AG08396 (cell line): ENCODE data around the gene PDE11A.
"Not testable (repeated sequence)": the region's sequence is repeated elsewhere in the genome, so short reads cannot be mapped to it uniquely, and the experiment has no call there.

ENCODE experiments used
- DNase-seq: peaks from one replicate; pipeline ENCODE4 v3.0.0; 2012; ENCODE audit warnings: low spot score, mixed read lengths

The PDE11A gene

GRCh38 chr2:178072383-178073301, at the start of gene PDE11A:
TSS of gene PDE11A (minus strand) at chr2:178072777. CDS start at chr2:178072437, 340 bp downstream.
- DNase-seq, result peak; percentile 83

- DNase-seq, result no peak
Observed at GRCh38 chr2:178119179-178119922, 46.8 kb upstream of the PDE11A start.

GRCh38 chr2:178117725-178118124, 45.1 kb upstream of the PDE11A start:
- no peak for DNase-seq

DNA sequence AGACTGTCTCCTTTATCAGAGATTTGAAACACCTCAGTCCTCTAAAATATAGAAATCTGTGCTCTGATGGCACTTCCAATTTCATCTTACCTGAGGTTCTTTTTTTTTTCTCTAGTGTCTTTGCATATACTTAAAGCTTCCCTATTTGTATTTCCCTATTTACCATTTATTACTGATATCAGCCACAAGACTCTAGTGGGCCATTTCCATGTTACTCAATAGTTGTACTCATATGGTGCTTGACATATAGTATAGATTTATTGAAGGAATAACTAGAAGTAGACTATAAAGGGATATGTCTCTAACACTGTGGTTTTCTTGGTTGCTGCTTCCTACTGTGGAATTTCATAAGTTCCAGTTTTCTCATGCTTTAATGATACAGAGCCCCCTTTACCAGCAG, 42.7 kb upstream of the PDE11A start:
- DNase-seq, result no peak

DNA sequence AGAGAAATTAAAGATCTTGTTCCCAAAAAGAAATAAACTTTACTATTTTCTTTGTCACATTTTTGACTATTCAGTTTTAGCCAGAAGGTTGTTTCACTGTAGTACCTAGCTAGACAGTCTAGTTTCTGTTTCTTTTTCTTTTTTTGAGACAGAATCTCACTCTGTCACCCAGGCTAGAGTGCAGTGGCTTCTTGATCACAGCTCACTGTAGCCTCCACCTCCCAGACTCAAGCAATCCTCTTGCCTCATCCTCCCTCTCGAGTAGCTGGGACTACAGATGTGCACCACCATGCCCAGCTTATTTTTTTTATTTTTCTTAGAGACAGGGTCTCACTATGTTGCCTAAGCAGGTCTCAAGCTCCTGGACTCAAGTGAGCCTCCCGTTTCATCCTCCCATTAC, 41.9 kb upstream of the PDE11A start:
- no peak for DNase-seq

GRCh38 chr2:178112202-178113152, 39.9 kb upstream of the PDE11A start, which contains the start of gene RBM45:
TSS of gene RBM45 (plus strand) at chr2:178112437. CDS start at chr2:178112547, 110 bp downstream.
- peak; percentile 94 for DNase-seq

GRCh38 chr2:178111743-178112142, 39.2 kb upstream of the PDE11A start:
- no peak for DNase-seq

DNA sequence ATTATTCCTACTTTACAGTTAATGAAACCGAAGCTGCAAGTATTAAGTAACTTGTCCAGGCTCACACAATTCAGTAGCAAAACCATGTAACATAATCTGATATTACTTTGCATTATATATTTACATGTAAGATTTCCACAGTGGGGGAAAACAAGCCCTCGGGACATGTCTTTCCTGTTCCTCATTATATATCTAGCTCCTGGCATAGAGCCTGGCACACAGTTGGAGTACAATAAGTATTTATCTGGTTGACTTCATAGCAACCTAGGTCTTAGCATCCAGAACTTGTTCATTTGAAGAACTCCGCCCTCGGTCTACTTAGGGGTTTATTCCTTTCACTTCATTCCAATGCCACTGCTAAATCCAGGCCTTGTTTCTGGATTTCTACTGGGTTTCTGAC, 38.1 kb upstream of the PDE11A start:
- DNase-seq, result no peak

DNA sequence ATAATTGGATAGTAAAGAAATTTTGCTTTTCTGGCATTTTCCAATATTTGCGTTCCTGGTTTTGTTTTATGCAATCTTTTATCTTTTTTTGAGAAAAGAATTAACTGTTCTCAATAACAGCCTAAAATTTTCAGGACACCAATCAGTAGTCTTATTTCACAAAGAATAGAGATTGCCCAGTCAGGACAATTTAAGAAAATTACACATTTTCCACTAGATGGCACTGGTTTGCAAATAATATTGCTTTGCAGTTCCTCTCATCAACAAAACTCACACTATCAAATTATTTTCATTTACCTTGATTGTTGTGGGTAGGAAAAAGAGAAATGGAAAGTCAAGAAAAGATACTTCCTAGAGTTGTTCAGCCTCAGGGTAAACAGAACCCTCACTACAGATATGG, 37.2 kb upstream of the PDE11A start:
- peak; percentile 65 for DNase-seq

DNA sequence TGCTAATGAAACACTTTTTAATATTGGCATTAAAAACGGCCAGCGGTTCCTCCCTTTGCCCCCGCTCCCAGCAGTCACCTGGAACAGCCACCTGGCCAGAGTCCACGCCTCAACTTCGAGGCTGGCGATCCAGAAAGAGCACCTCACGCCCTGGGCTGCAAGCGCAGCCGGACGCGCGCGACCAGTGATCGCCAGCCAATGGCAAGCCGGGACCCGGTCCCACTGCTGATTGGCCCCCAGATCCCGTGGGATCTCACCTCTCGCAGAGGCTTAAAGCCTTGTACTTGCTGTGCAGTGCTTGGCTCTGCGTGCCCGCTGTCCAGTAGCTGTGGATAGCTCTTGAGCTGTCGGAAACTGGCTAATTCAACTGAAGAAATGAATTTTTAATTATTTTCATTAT, 35.6 kb upstream of the PDE11A start:
- no peak for DNase-seq

DNA sequence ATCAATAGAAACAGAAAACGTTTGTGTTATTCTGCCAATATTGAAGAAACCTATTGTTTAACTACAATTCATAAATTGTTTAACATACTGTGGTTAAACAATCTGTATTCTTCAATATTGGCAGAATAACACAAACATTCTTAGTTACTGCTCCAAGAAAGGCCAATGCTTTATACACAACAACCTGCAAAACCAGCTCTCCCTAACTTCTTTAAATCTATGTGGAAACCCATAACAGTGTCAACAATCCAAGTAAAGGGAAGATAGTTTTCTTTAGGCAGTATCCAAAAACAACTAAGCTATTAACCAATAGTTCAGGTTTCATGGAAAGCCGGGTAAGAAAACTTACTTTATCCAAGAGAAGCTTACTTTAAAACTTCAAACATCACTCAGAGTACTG, 33.5 kb upstream of the PDE11A start:
- no peak for DNase-seq

DNA sequence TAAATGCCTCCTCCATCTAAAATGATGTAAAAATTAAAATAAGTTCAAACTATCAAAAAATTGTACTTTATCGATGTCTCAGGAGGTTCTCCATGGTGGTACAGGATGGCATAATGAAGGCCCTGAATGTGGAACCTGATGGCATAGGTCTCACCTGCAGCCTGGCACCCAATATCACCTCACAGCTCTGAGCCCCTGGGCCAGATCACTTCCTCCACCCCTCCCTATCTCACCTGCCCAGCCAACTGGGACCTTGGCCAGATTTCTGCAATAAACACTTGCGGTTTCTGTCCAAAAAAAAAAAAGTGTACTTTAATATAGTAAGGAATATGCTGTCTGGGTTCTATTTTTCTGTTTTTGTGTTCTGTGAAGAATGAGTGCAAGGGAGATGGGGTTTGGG, 33.0 kb upstream of the PDE11A start:
- DNase-seq, result no peak

- peak; percentile 23 for DNase-seq
Observed at GRCh38 chr2:178101321-178102079, 28.9 kb upstream of the PDE11A start.

GRCh38 chr2:178093471-178093870, 20.9 kb upstream of the PDE11A start:
- DNase-seq, result no peak

DNA sequence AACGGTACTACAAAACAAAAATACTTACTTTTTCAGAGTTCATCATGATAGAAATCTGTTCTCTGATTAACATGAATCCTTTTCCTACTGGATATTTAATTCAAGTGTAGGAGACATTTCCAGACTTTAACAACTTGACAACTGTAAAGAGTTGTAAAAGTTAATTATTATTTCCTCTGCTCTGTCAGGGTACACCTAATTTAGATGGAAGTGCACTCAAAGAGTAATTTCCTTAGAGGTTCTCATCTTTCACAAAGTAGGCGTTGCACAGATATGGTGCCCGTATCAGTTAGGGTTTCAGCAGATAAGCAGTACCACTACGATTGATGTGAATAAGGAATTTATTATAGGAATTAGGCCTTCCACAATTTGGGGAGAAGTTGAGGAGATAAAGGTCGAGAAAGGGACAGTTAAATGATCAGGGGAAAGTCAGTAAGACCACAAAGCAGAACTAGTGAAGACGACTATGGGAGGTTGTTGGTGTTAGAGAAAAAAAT, 16.2 kb upstream of the PDE11A start:
- DNase-seq, result no peak

GRCh38 chr2:178084273-178084672, 11.7 kb upstream of the PDE11A start:
- no peak for DNase-seq

GRCh38 chr2:178082408-178083045, 9.9 kb upstream of the PDE11A start:
- no peak for DNase-seq

- DNase-seq, result not testable (repeated sequence)
Observed at GRCh38 chr2:178079279-178079678, 6.7 kb upstream of the PDE11A start.

- no peak for DNase-seq
Observed at GRCh38 chr2:178076130-178076529, 3.6 kb upstream of the PDE11A start.

- no peak for DNase-seq
Observed at GRCh38 chr2:178075006-178075326, 2.4 kb upstream of the PDE11A start.
